ENCODE data around the gene TTC6.

DNA sequence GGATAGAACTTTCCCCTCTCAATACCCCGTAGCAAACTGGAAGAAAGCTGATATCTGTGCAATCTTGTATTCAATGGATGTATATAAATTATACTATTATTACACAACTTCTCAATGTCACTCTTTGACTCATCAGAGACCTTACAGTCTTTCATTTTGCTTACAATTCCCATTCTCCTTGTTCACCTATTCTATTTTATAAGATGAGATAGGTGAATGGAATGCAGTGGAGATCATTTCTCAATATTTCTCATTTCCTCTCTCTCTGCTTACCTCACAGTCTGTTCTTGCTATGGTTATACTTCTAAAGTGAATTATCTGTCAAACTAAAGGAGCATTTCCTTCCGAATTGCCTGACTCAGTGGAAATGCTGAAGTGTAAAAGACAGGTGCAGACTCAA lies 15.3 kb upstream of the TTC6 start:
- TF ChIP-seq, protein P1, sequence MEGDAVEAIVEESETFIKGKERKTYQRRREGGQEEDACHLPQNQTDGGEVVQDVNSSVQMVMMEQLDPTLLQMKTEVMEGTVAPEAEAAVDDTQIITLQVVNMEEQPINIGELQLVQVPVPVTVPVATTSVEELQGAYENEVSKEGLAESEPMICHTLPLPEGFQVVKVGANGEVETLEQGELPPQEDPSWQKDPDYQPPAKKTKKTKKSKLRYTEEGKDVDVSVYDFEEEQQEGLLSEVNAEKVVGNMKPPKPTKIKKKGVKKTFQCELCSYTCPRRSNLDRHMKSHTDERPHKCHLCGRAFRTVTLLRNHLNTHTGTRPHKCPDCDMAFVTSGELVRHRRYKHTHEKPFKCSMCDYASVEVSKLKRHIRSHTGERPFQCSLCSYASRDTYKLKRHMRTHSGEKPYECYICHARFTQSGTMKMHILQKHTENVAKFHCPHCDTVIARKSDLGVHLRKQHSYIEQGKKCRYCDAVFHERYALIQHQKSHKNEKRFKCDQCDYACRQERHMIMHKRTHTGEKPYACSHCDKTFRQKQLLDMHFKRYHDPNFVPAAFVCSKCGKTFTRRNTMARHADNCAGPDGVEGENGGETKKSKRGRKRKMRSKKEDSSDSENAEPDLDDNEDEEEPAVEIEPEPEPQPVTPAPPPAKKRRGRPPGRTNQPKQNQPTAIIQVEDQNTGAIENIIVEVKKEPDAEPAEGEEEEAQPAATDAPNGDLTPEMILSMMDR (optimal IDR thresholded peaks at IDR 0.05 in 1 of 3, IDR thresholded peaks at IDR 0.05 in 1 of 3, conservative IDR thresholded peaks at IDR 0.05 in 1 of 3; ENCODE audit: extremely low read depth in 1 of 3, insufficient read depth in 2 of 3, low read length in 3 of 3) = no peak
- no peak for TF ChIP-seq EZH2 (IDR thresholded peaks at IDR 0.05; ENCODE audit: low read length)

Measured in keratinocyte (primary cell).